ENCODE measurements around the gene SEPTIN7. TPM values are rescaled to one million over a fixed set of nuclear protein-coding genes. Genes with fewer than 3 reads are reported as not detected.

The SEPTIN7 gene
- total and polyA plus RNA-seq, 2 of the 13 experiments (the other 11 are each of a cell fraction or from before 2014, with no cell fraction given) = 103 to 129 TPM

DNA sequence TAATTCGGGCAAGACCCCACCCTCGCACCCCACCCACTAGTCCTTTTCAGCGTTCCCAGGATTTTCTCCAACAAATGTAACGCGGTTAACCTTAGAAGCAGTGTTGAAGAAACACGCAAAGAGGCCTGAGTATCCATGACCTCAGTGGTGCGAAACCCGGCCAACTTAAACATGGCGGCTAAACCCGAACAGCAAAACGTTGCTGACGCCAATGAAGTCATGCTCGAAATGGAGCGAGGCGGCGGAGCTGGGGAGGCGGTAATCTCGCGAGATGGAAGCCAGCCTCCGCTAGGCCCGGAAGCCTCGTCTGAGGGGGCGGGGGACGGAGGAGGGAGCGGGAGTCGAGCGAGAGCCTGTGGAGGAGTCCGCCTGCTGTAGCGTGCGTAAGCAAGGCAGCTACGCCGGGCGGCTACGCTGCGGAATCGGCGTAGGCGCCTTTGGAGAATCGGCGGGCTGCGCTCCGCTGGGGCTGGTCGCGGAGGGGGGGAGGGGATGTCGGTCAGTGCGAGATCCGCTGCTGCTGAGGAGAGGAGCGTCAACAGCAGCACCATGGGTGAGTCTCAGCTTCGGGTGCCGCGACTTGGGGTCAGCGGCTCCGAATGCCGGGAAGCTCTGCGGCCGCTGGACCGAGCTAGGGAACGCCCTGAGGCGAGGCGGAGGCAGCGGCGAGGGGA, at the start of gene SEPTIN7 (continued):
- TF ChIP-seq ZNF775 (CRISPR knock-in tag; IDR thresholded peaks at IDR 0.05; ENCODE audit: borderline replicate concordance) = no peak
- TF ChIP-seq ZNF629 (CRISPR knock-in tag; conservative IDR thresholded peaks at IDR 0.05) = no peak
- TF ChIP-seq, protein P1, sequence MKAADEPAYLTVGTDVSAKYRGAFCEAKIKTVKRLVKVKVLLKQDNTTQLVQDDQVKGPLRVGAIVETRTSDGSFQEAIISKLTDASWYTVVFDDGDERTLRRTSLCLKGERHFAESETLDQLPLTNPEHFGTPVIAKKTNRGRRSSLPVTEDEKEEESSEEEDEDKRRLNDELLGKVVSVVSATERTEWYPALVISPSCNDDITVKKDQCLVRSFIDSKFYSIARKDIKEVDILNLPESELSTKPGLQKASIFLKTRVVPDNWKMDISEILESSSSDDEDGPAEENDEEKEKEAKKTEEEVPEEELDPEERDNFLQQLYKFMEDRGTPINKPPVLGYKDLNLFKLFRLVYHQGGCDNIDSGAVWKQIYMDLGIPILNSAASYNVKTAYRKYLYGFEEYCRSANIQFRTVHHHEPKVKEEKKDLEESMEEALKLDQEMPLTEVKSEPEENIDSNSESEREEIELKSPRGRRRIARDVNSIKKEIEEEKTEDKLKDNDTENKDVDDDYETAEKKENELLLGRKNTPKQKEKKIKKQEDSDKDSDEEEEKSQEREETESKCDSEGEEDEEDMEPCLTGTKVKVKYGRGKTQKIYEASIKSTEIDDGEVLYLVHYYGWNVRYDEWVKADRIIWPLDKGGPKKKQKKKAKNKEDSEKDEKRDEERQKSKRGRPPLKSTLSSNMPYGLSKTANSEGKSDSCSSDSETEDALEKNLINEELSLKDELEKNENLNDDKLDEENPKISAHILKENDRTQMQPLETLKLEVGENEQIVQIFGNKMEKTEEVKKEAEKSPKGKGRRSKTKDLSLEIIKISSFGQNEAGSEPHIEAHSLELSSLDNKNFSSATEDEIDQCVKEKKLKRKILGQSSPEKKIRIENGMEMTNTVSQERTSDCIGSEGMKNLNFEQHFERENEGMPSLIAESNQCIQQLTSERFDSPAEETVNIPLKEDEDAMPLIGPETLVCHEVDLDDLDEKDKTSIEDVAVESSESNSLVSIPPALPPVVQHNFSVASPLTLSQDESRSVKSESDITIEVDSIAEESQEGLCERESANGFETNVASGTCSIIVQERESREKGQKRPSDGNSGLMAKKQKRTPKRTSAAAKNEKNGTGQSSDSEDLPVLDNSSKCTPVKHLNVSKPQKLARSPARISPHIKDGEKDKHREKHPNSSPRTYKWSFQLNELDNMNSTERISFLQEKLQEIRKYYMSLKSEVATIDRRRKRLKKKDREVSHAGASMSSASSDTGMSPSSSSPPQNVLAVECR (CRISPR knock-in tag; IDR thresholded peaks at IDR 0.05; ENCODE audit: borderline replicate concordance) = peak; percentile 74; the same call in 1 of the 2 replicates
- TF ChIP-seq ZNF564 (CRISPR knock-in tag; IDR thresholded peaks at IDR 0.05) = peak; percentile 25; the same call in 1 of the 2 replicates
- 0 out of 2 replicates have a peak, but pooled peaks have one; percentile 46 for TF ChIP-seq RFXANK (CRISPR knock-in tag; IDR thresholded peaks at IDR 0.05)
- 0 out of 2 replicates have a peak, but pooled peaks have one; percentile 20 for TF ChIP-seq RNF2 (conservative IDR thresholded peaks at IDR 0.05; ENCODE audit: low read depth)
- TF ChIP-seq EED (CRISPR knock-in tag; IDR thresholded peaks at IDR 0.05) = no peak; the same call in 1 of the 2 replicates
- peak; percentile 48 for TF ChIP-seq DR1 (CRISPR knock-in tag; IDR thresholded peaks at IDR 0.05)
- TF ChIP-seq, protein P2, sequence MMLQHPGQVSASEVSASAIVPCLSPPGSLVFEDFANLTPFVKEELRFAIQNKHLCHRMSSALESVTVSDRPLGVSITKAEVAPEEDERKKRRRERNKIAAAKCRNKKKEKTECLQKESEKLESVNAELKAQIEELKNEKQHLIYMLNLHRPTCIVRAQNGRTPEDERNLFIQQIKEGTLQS (CRISPR knock-in tag; IDR thresholded peaks at IDR 0.05) = 0 out of 2 replicates have a peak, but pooled peaks have one; percentile 10
- TF ChIP-seq SMARCE1 (IDR thresholded peaks at IDR 0.05; ENCODE audit: borderline replicate concordance) = no peak
- TF ChIP-seq, protein P3, sequence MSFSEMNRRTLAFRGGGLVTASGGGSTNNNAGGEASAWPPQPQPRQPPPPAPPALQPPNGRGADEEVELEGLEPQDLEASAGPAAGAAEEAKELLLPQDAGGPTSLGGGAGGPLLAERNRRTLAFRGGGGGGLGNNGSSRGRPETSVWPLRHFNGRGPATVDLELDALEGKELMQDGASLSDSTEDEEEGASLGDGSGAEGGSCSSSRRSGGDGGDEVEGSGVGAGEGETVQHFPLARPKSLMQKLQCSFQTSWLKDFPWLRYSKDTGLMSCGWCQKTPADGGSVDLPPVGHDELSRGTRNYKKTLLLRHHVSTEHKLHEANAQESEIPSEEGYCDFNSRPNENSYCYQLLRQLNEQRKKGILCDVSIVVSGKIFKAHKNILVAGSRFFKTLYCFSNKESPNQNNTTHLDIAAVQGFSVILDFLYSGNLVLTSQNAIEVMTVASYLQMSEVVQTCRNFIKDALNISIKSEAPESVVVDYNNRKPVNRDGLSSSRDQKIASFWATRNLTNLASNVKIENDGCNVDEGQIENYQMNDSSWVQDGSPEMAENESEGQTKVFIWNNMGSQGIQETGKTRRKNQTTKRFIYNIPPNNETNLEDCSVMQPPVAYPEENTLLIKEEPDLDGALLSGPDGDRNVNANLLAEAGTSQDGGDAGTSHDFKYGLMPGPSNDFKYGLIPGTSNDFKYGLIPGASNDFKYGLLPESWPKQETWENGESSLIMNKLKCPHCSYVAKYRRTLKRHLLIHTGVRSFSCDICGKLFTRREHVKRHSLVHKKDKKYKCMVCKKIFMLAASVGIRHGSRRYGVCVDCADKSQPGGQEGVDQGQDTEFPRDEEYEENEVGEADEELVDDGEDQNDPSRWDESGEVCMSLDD (CRISPR knock-in tag; IDR thresholded peaks at IDR 0.05; ENCODE audit: borderline replicate concordance) = no peak
- TF ChIP-seq ZNF253 (CRISPR knock-in tag; IDR thresholded peaks at IDR 0.05; ENCODE audit: borderline replicate concordance) = no peak
- TF ChIP-seq ZNF143 (CRISPR knock-in tag; IDR thresholded peaks at IDR 0.05) = no peak
- TF ChIP-seq, protein P4, sequence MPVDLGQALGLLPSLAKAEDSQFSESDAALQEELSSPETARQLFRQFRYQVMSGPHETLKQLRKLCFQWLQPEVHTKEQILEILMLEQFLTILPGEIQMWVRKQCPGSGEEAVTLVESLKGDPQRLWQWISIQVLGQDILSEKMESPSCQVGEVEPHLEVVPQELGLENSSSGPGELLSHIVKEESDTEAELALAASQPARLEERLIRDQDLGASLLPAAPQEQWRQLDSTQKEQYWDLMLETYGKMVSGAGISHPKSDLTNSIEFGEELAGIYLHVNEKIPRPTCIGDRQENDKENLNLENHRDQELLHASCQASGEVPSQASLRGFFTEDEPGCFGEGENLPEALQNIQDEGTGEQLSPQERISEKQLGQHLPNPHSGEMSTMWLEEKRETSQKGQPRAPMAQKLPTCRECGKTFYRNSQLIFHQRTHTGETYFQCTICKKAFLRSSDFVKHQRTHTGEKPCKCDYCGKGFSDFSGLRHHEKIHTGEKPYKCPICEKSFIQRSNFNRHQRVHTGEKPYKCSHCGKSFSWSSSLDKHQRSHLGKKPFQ (CRISPR knock-in tag; IDR thresholded peaks at IDR 0.05; ENCODE audit: insufficient replicate concordance) = no peak
- TF ChIP-seq TCF7 (IDR thresholded peaks at IDR 0.05; ENCODE audit: low read depth) = no peak
- TF ChIP-seq ZMYM4 (CRISPR knock-in tag; IDR thresholded peaks at IDR 0.05) = peak; percentile 97
- no peak for TF ChIP-seq GATA4 (IDR thresholded peaks at IDR 0.05; ENCODE audit: borderline replicate concordance, low read depth)
- TF ChIP-seq PHF5A (CRISPR knock-in tag; IDR thresholded peaks at IDR 0.05; ENCODE audit: low read depth, unreplicated experiment) = no peak
- peak; percentile 18; the same call in 1 of the 2 replicates for TF ChIP-seq ZNF724P (CRISPR knock-in tag; IDR thresholded peaks at IDR 0.05; ENCODE audit: borderline replicate concordance)
- TF ChIP-seq, protein P5, sequence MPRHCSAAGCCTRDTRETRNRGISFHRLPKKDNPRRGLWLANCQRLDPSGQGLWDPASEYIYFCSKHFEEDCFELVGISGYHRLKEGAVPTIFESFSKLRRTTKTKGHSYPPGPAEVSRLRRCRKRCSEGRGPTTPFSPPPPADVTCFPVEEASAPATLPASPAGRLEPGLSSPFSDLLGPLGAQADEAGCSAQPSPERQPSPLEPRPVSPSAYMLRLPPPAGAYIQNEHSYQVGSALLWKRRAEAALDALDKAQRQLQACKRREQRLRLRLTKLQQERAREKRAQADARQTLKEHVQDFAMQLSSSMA (CRISPR knock-in tag; IDR thresholded peaks at IDR 0.05) = no peak

Measured in HepG2 (cell line).